GM12864 (cell line): Measurements from ENCODE around the gene ATP2A1.
"Not testable (repeated sequence)": the region's sequence is repeated elsewhere in the genome, so short reads cannot be mapped to it uniquely, and the experiment has no call there.

Source experiments
- DNase-seq: peaks from one replicate; pipeline ENCODE4 v3.0.0-alpha.2; 2011; ENCODE audit warnings: low read depth
- H3K4me3 ChIP-seq: 2 replicates; pipeline ENCODE4 v1.5.1; 2011; ENCODE audit warnings: mild to moderate bottlenecking, low read depth, low read length, control low read depth
- CTCF ChIP-seq: IDR thresholded peaks from 2 replicates; pipeline ENCODE4 v1.5.1; 2011; ENCODE audit warnings: low read depth, mild to moderate bottlenecking, moderate library complexity, low read length, control low read depth, inconsistent platforms; ENCODE audit errors: missing control alignments

ATP2A1 gene

DNA sequence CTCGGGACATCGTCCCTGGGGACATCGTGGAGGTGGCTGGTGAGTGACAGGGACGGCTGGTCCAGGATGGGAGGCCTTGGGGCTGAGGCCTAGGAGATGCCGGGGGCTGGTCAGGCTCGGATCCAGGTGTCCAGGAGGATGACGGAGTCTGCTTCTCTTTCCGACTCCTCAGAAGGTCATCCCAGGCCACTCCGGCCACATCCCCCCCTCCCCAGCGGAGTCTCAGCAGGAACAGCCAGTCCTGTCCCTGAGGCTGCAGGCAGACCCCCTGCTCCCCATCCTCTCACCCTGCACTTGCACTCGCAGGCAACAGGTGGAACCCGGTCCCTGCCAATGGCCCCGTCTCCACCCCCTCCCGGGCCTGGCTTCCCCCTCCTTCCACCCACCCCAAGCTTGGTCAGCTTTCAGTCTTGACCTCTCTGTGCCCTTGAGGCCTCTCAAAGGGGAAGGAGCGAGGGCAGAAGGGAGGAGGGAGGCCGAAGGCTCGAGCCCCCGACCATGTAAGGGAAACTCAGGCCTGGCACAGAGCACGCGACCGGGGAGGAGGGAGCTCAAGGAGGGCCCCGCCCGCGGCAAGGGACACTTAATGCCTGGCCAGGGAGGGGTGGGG lies 4.4 kb downstream of the ATP2A1 start:
- TF ChIP-seq CTCF, result no peak
- DNase-seq, result no peak
- no peak overlapping the region for H3K4me3 ChIP-seq

GRCh38 chr16:28883221-28883996 lies 5.1 kb downstream of the ATP2A1 start:
- DNase-seq, result no peak
- TF ChIP-seq CTCF, result no peak
- no peak overlapping the region for H3K4me3 ChIP-seq

GRCh38 chr16:28884045-28884444 lies 5.8 kb downstream of the ATP2A1 start:
- no peak for TF ChIP-seq CTCF
- DNase-seq, result no peak
- no peak overlapping the region for H3K4me3 ChIP-seq

- no peak for TF ChIP-seq CTCF
- DNase-seq, result no peak
- H3K4me3 ChIP-seq, result no peak overlapping the region
Observed at GRCh38 chr16:28886945-28887344, 8.7 kb downstream of the ATP2A1 start.

DNA sequence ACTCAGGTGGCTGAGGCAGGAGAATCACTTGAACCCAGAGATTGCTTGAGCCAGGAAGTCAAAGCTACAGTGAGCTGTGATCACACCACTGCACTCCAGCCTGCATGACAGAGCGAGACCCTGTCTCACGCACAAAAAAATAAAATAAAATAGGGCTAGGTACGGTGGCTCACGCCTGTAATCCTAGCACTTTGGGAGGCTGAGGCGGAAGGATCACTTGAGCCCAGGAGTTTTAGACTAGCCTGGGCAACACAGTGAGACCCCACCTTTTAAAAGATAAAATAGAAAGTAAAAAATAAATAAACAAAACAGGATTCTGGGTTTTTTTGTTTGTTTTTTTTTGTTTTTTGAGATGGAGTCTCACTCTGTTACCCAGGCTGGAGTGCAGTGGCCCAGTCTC lies 12.1 kb downstream of the ATP2A1 start:
- not testable (repeated sequence) for DNase-seq

DNA sequence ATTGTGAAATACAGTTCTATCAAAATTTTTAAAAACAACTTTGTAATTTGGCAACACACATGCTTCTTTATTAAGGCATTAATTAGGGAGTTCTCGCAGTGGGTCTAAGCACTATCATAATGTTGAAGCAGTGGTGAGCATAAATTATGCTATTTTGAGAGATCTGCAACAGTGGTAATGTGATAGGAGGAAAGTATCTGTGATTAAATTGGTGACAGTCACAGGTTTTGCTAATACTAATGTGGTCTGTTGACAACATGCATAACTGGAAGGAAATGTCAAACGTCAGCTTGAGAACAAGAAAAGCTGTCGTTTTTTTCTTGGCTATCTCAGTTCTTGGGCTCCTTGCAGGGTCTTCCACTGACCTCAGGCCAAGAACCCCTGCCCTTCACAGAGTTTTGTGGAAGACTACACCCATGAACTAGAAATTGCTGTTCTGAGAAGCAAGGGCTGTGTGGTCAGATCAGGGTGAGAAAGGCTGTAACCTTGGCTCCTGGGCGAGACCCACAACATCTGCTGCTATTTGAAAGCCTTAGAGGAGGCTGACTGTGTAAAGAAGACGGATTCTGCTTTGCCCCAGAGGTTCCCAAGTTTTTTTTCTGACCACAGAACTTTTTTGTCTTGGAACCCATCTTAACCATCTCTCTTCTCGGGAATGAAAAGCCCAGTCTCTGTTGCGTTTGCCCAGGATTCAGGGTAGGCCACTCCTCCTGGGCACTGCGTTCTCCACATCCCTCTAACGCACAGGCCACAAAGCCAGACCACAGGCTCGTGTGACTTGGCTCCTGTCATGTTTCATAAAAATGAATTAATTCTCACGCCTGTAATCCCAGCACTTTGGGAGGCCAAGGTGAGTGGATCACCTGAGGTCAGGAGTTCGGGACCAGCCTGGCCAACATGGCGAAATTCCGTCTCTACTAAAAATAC lies 13.9 kb downstream of the ATP2A1 start:
- TF ChIP-seq CTCF, result no peak
- no peak overlapping the region for H3K4me3 ChIP-seq
- DNase-seq, result no peak

More for the DNA sequence above, 12.1 kb downstream of the ATP2A1 start:
- H3K4me3 ChIP-seq, result not testable (repeated sequence)

- no peak for TF ChIP-seq CTCF
- DNase-seq, result no peak
- H3K4me3 ChIP-seq, result no peak overlapping the region
Observed at GRCh38 chr16:28893291-28893690, 15.0 kb downstream of the ATP2A1 start.
